Cardiac fibroblast (primary cell): ENCODE data around the gene RASIP1.

Source experiments
- DNase-seq, 2 donors: peaks; one replicate each; pipeline versions ENCODE4 v3.0.0 to v3.0.0-alpha.2; 2010; ENCODE audit warnings: low read depth in 2 of 2
- H3K4me3 ChIP-seq, 2 donors: replicated peaks in 1 of 2; 1 replicate in 1 of 2; 2 replicates in 1 of 2; pipeline ENCODE4 v1.5.1; 2011; ENCODE audit warnings: low read depth in 2 of 2, low read length in 2 of 2, mild to moderate bottlenecking in 2 of 2, moderate library complexity in 1 of 2
- CTCF ChIP-seq: IDR thresholded peaks from one replicate; pipeline ENCODE4 v1.5.1; 2011; ENCODE audit warnings: low read depth, mild to moderate bottlenecking, low read length, inconsistent platforms

Gene RASIP1

GRCh38 chr19:48713041-48713863 lies 27.2 kb downstream of the RASIP1 start:
- DNase-seq, result peak in 1 of 2 donors; percentile 19
- peak overlapping the region; percentile 75 to 83 for H3K4me3 ChIP-seq
- TF ChIP-seq CTCF, result peak; percentile 60

- no peak for TF ChIP-seq CTCF
- H3K4me3 ChIP-seq, result no peak overlapping the region
- no peak for DNase-seq
These were observed 29.2 kb downstream of the RASIP1 start for GRCh38 chr19:48711106-48711662.

GRCh38 chr19:48708471-48708870 lies 31.9 kb downstream of the RASIP1 start:
- H3K4me3 ChIP-seq, result no peak overlapping the region
- no peak for TF ChIP-seq CTCF
- no peak for DNase-seq

- DNase-seq, result no peak
These were observed 35.0 kb downstream of the RASIP1 start for GRCh38 chr19:48705431-48705830.

GRCh38 chr19:48703316-48703715 lies 37.1 kb downstream of the RASIP1 start:
- TF ChIP-seq CTCF, result no peak
- no peak overlapping the region for H3K4me3 ChIP-seq
- DNase-seq, result no peak

More at GRCh38 chr19:48705431-48705830, 35.0 kb downstream of the RASIP1 start:
- TF ChIP-seq CTCF, result no peak
- H3K4me3 ChIP-seq, result no peak overlapping the region

- TF ChIP-seq CTCF, result no peak
- no peak for DNase-seq
- H3K4me3 ChIP-seq, result no peak overlapping the region
These were observed 37.7 kb downstream of the RASIP1 start for GRCh38 chr19:48702701-48703100.
